ENCODE measurements around the gene SLF2.

Gene SLF2

DNA sequence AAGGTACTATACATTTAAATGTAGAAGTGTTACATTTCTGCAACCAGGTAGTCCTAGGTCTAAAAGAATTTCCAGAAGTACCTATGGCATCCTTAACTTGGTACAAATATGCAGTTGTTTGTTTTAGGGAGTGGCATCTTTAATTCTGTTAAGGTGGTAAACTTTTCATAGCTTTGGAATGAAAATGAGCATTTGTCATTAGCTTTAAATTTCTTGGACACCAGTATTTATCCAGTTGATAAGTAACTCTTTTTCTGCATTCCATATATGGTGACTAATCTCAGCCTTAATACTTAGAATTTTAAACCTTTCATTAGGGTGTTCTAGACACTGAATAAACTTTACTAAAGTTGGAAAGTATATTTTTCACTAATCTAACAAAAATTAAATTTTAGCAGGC is 10.8 kb downstream of the SLF2 start:
- TF ChIP-seq TEAD4 (IDR thresholded peaks at IDR 0.05) (no peak), TAF1 (IDR thresholded peaks at IDR 0.05; ENCODE audit: low read depth) (no peak), CEBPB (IDR thresholded peaks at IDR 0.05) (no peak), NFIC (IDR thresholded peaks at IDR 0.05) (no peak), RAD21 (IDR thresholded peaks at IDR 0.05; ENCODE audit: low read depth) (no peak), EGR1 (IDR thresholded peaks at IDR 0.05) (no peak), CREB1 (IDR thresholded peaks at IDR 0.05; ENCODE audit: low read depth) (no peak)
- TF ChIP-seq, protein P1, sequence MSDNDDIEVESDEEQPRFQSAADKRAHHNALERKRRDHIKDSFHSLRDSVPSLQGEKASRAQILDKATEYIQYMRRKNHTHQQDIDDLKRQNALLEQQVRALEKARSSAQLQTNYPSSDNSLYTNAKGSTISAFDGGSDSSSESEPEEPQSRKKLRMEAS (IDR thresholded peaks at IDR 0.05): no peak
- TF ChIP-seq, protein P2, sequence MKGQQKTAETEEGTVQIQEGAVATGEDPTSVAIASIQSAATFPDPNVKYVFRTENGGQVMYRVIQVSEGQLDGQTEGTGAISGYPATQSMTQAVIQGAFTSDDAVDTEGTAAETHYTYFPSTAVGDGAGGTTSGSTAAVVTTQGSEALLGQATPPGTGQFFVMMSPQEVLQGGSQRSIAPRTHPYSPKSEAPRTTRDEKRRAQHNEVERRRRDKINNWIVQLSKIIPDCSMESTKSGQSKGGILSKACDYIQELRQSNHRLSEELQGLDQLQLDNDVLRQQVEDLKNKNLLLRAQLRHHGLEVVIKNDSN (IDR thresholded peaks at IDR 0.05): no peak
- TF ChIP-seq, protein P3, sequence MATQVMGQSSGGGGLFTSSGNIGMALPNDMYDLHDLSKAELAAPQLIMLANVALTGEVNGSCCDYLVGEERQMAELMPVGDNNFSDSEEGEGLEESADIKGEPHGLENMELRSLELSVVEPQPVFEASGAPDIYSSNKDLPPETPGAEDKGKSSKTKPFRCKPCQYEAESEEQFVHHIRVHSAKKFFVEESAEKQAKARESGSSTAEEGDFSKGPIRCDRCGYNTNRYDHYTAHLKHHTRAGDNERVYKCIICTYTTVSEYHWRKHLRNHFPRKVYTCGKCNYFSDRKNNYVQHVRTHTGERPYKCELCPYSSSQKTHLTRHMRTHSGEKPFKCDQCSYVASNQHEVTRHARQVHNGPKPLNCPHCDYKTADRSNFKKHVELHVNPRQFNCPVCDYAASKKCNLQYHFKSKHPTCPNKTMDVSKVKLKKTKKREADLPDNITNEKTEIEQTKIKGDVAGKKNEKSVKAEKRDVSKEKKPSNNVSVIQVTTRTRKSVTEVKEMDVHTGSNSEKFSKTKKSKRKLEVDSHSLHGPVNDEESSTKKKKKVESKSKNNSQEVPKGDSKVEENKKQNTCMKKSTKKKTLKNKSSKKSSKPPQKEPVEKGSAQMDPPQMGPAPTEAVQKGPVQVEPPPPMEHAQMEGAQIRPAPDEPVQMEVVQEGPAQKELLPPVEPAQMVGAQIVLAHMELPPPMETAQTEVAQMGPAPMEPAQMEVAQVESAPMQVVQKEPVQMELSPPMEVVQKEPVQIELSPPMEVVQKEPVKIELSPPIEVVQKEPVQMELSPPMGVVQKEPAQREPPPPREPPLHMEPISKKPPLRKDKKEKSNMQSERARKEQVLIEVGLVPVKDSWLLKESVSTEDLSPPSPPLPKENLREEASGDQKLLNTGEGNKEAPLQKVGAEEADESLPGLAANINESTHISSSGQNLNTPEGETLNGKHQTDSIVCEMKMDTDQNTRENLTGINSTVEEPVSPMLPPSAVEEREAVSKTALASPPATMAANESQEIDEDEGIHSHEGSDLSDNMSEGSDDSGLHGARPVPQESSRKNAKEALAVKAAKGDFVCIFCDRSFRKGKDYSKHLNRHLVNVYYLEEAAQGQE (IDR thresholded peaks at IDR 0.05; ENCODE audit: low read depth): no peak

DNA sequence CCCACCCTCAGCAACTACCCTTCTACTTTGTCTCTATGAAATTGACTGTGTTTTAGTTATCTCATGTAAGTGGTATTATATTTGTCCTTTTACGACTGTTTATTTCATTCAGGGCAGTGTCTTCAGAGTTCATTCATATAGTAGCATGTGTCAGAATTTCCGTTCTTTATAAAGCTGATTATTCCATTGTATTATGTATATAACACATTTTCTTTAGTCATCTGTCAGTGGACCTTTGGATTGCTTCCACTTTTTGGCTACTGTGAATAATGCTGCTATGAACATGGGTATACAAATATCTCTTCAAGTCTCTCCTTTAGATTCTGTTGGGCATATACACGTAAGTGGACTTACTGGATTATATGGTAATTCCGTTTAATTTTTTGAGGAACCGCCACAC is 14.5 kb downstream of the SLF2 start:
- TF ChIP-seq, protein P3 (IDR thresholded peaks at IDR 0.05; ENCODE audit: low read depth): no peak

DNA sequence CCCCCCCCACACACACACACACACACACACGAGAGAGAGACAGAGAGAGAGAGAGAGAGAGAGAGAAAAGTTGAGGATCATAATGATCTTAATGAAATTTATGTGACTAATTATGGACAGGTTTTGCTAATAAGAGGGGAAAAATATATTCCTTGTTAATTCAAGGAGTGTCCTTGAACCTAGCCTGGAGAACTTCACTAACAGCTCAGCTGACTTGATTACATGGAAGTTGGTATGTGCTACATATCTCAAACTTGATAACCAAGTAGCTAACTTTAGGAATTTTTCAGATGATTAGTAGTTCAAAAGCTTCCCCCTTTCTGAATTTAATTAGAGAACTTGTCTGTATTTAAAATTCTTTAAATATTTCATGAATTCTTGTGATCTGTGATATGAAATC is 15.3 kb downstream of the SLF2 start:
- TF ChIP-seq ZBTB7A (IDR thresholded peaks at IDR 0.05; ENCODE audit: low read depth) (no peak), CEBPB (IDR thresholded peaks at IDR 0.05) (no peak), CREB1 (IDR thresholded peaks at IDR 0.05; ENCODE audit: low read depth) (no peak), FOXM1 (IDR thresholded peaks at IDR 0.05; ENCODE audit: borderline replicate concordance, low read depth) (no peak), TCF12 (IDR thresholded peaks at IDR 0.05; ENCODE audit: low read depth) (no peak), TEAD4 (IDR thresholded peaks at IDR 0.05) (no peak)
- TF ChIP-seq, protein P1 (IDR thresholded peaks at IDR 0.05): no peak

DNA sequence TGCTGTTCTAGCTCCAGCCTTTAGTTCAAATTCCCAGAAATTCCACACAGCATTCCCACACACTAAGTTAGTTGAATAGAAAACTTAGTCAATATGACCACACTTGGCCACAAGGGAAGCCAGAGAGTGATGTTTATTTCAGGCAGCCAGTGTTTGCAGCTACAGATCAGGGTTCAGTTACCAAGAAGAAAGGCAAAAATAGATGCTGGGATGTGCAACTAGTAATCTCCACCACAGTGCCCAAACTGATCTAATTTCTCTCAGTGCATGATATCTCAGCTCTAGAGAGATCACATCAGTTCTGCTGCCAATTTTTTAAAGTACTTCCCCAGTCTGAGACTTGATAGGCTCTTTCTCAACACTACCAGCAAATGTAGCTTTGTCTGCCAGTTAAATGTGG is 17.6 kb downstream of the SLF2 start:
- TF ChIP-seq EGR1 (IDR thresholded peaks at IDR 0.05) (no peak), YY1 (IDR thresholded peaks at IDR 0.05; ENCODE audit: low read depth) (no peak), TCF12 (IDR thresholded peaks at IDR 0.05; ENCODE audit: low read depth) (no peak)

DNA sequence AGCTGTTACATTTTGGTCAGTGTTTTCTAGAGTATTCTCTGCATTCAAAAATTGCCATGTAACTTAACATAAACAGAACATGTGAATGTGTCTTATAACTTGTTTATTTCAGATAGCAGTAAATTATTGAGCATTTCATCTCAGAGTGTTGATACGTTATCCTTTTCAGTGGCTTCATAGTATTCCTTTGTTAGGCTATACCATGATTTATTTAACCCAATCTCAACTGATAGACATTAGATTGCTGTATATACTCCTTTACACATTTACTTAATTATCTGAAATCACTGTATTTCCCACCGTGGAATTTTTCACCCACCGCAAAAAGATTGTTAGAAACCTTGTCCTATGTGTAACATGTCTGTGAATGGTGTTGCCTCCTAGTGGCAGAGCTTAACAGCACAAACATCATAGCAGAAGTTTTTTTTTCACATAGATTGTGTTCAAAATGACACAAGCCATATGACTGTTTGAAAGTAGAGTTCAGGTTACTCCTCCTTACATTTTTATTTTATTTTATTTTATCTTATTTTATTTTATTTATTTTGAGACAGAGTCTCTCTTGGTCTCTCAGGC is 21.4 kb downstream of the SLF2 start:
- no peak for TF ChIP-seq ZBTB7A (IDR thresholded peaks at IDR 0.05; ENCODE audit: low read depth)
- TF ChIP-seq TEAD4 (IDR thresholded peaks at IDR 0.05): 0 out of 2 replicates have a peak, but pooled peaks have one; percentile 5
- TF ChIP-seq RAD21 (IDR thresholded peaks at IDR 0.05; ENCODE audit: low read depth): peak; percentile 24
- TF ChIP-seq NFIC (IDR thresholded peaks at IDR 0.05): no peak
- no peak for TF ChIP-seq TAF1 (IDR thresholded peaks at IDR 0.05; ENCODE audit: low read depth)

DNA sequence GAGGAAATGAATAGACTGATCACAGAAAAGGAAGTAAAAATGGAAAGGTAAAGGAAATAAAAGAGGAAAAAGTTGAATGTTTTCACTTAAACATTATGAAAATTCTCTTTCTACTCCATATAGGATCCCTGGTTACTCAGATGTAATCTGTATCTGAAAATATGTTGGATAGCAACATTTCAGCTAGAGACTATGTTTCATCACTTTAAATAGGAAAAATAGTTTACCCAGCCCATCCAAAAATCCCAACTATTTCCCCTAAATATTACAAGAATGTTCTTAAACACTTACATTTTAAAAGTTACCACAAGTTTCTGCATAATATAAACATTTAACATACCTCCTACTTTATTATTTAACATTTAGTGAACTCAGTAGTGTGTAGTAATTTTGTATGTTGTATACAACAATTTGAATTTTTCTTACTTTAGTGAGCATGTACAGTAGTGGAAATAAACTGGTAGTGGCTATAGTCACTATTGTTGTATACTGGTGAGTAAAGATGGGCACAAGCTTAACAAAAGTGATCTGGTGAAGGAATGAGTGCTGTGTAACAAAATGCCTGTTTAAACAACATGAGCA is 27.1 kb downstream of the SLF2 start:
- TF ChIP-seq RAD21 (IDR thresholded peaks at IDR 0.05; ENCODE audit: low read depth) (no peak), CEBPB (IDR thresholded peaks at IDR 0.05) (no peak), TCF12 (IDR thresholded peaks at IDR 0.05; ENCODE audit: low read depth) (no peak), FOXM1 (IDR thresholded peaks at IDR 0.05; ENCODE audit: borderline replicate concordance, low read depth) (no peak), YY1 (IDR thresholded peaks at IDR 0.05; ENCODE audit: low read depth) (no peak), TEAD4 (IDR thresholded peaks at IDR 0.05) (no peak), EGR1 (IDR thresholded peaks at IDR 0.05) (no peak), NFIC (IDR thresholded peaks at IDR 0.05) (no peak), EP300 (IDR thresholded peaks at IDR 0.05; ENCODE audit: borderline replicate concordance) (no peak), CREB1 (IDR thresholded peaks at IDR 0.05; ENCODE audit: low read depth) (no peak), TAF1 (IDR thresholded peaks at IDR 0.05; ENCODE audit: low read depth) (no peak)
- TF ChIP-seq, protein P3 (IDR thresholded peaks at IDR 0.05; ENCODE audit: low read depth): no peak
- TF ChIP-seq, protein P2 (IDR thresholded peaks at IDR 0.05): no peak
- TF ChIP-seq, protein P1 (IDR thresholded peaks at IDR 0.05): no peak
